Erythroblast (primary cell): ENCODE results near the gene SYNRG.

Experiments
- GATA1 ChIP-seq: IDR thresholded peaks from 2 replicates; pipeline ENCODE4 v1.6.1; 2011; ENCODE audit warnings: low read depth, mild to moderate bottlenecking, control low read depth, low read length, moderate library complexity
- POLR2A ChIP-seq: IDR thresholded peaks from 2 replicates; pipeline ENCODE4 v1.6.1; 2011; ENCODE audit warnings: mild to moderate bottlenecking, low read length

GRCh38 chr17:37562016-37562745 is 47.0 kb downstream of the SYNRG start:
- no peak for TF ChIP-seq POLR2A
- no peak for TF ChIP-seq GATA1
